Thoracic aorta (tissue), 2 donors: ENCODE data around the gene SCUBE1. TPM values are rescaled to one million over a fixed set of nuclear protein-coding genes. Genes with fewer than 3 reads are reported as not detected.

Source experiments
- ATAC-seq: fragments of 150-250 bp; one replicate; pipeline ENCODE4 v1.8.0; 2017; ENCODE audit warnings: low read depth; ENCODE audit not compliant: insufficient number of reproducible peaks, low FRiP score
- DNase-seq: peaks from one replicate; pipeline ENCODE4 v3.0.0-alpha.2; 2020; ENCODE audit warnings: low spot score
- H3K27ac ChIP-seq, 2 donors: fragments of 200-600 bp; sonication (generic); 1 replicate in 1 of 2; 2 replicates in 1 of 2; pipeline ENCODE4 v1.5.1; 2016; ENCODE audit warnings: mild to moderate bottlenecking in 2 of 2, moderate library complexity in 2 of 2
- H3K27me3 ChIP-seq: fragments of 200-600 bp; sonication (generic); replicated peaks from 2 replicates; pipeline ENCODE4 v1.6.0; 2016; ENCODE audit warnings: mild to moderate bottlenecking; ENCODE audit not compliant: insufficient read depth
- H3K36me3 ChIP-seq: fragments of 200-600 bp; sonication (generic); one replicate; pipeline ENCODE4 v1.5.1; 2016
- H3K4me1 ChIP-seq, 2 donors: fragments of 200-600 bp; sonication (generic); 1 replicate in 1 of 2; 2 replicates in 1 of 2; pipeline versions ENCODE4 v1.5.1 to v1.6.0; 2016; ENCODE audit warnings: low read depth in 2 of 2, mild to moderate bottlenecking in 1 of 2; ENCODE audit not compliant: control insufficient read depth in 1 of 2
- H3K4me3 ChIP-seq: fragments of 200-600 bp; sonication (generic); 2 replicates; pipeline ENCODE4 v1.5.1; 2016; ENCODE audit warnings: mild to moderate bottlenecking
- H3K9me3 ChIP-seq: fragments of 200-600 bp; sonication (generic); 2 replicates; pipeline ENCODE4 v1.5.1; 2016
- total RNA-seq, 2 donors: library from RNA; depleted of rRNA; stranded (reverse); fragments of >200 nt; gene quantifications; one replicate each; pipeline versions ENCODE4 v1.1.0 to v1.2.3, GENCODE V29; 2016
- TF ChIP-seq, protein P1 (sequence below): fragments of 200-600 bp; sonication (generic); IDR thresholded peaks from one replicate; pipeline ENCODE4 v1.5.1; 2019; ENCODE audit warnings: antibody characterized with exemption

Gene SCUBE1
- total RNA-seq, 2 donors from 2014 or later: 6.0 to 25.0 TPM

GRCh38 chr22:43150731-43151206 lies 192.4 kb downstream of the SCUBE1 start:
- H3K27ac ChIP-seq: peak overlapping the region; percentile 6 to 86
- DNase-seq (no peak), ATAC-seq (no peak)
- H3K9me3 ChIP-seq: no peaks in the 10 kb centered on the region
- no peaks in the 10 kb centered on the region for H3K27me3 ChIP-seq
- TF ChIP-seq, protein P1, sequence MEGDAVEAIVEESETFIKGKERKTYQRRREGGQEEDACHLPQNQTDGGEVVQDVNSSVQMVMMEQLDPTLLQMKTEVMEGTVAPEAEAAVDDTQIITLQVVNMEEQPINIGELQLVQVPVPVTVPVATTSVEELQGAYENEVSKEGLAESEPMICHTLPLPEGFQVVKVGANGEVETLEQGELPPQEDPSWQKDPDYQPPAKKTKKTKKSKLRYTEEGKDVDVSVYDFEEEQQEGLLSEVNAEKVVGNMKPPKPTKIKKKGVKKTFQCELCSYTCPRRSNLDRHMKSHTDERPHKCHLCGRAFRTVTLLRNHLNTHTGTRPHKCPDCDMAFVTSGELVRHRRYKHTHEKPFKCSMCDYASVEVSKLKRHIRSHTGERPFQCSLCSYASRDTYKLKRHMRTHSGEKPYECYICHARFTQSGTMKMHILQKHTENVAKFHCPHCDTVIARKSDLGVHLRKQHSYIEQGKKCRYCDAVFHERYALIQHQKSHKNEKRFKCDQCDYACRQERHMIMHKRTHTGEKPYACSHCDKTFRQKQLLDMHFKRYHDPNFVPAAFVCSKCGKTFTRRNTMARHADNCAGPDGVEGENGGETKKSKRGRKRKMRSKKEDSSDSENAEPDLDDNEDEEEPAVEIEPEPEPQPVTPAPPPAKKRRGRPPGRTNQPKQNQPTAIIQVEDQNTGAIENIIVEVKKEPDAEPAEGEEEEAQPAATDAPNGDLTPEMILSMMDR: no peak
- peaks cover 14 to 22% of the 10 kb centered on the region in 2 donors for H3K4me1 ChIP-seq
- peak overlapping the region; percentile 93 for H3K4me3 ChIP-seq
- H3K36me3 ChIP-seq: no peaks in the 10 kb centered on the region

GRCh38 chr22:43148581-43148980 lies 194.6 kb downstream of the SCUBE1 start:
- Histone ChIP-seq H3K27me3 (no peaks in the 10 kb centered on the region), H3K27ac (no peak overlapping the region), H3K36me3 (no peaks in the 10 kb centered on the region), H3K9me3 (no peaks in the 10 kb centered on the region), H3K4me1 (peaks cover 7 to 27% of the 10 kb centered on the region in 2 donors), H3K4me3 (no peak overlapping the region)
- no peak for DNase-seq
- TF ChIP-seq, protein P1: no peak
- no peak for ATAC-seq

GRCh38 chr22:43147821-43148220 lies 195.4 kb downstream of the SCUBE1 start:
- DNase-seq (no peak), ATAC-seq (no peak)
- Histone ChIP-seq H3K4me3 (no peak overlapping the region), H3K4me1 (peaks cover 5 to 26% of the 10 kb centered on the region in 2 donors), H3K9me3 (no peaks in the 10 kb centered on the region), H3K36me3 (no peaks in the 10 kb centered on the region), H3K27me3 (no peaks in the 10 kb centered on the region), H3K27ac (no peak overlapping the region)
- TF ChIP-seq, protein P1: no peak

Other genes with a start within 250 kb of the SCUBE1 start
- gene BIK, start 232.6 kb downstream of the SCUBE1 start, total RNA-seq: not detected
- 10 to 100 TPM in 1 of 2 donors, 1 to 10 TPM in 1; 9.5 to 16.1 TPM for gene MCAT, start 200.0 kb downstream of the SCUBE1 start, total RNA-seq
- gene TSPO, start 191.8 kb downstream of the SCUBE1 start, total RNA-seq: 100 to 1,000 TPM; 238 to 472 TPM
- 10 to 100 TPM; 22.4 to 23.2 TPM for gene TTLL12, start 156.2 kb downstream of the SCUBE1 start, total RNA-seq
- gene MPPED1, start 68.6 kb upstream of the SCUBE1 start, total RNA-seq: not detected